ENCODE results near the gene TEDC1.

TEDC1 gene

GRCh38 chr14:105498430-105499255, 7.6 kb downstream of the TEDC1 start:
- DNase-seq: no peak

GRCh38 chr14:105499256-105500035, 8.4 kb downstream of the TEDC1 start:
- no peak for DNase-seq

GRCh38 chr14:105500036-105500725, 9.1 kb downstream of the TEDC1 start:
- DNase-seq: no peak

GRCh38 chr14:105500726-105501101, 9.7 kb downstream of the TEDC1 start:
- no peak for DNase-seq

GRCh38 chr14:105501504-105502291, 10.7 kb downstream of the TEDC1 start:
- DNase-seq: no peak

- DNase-seq: no peak
Observed at GRCh38 chr14:105502446-105503295, 11.6 kb downstream of the TEDC1 start.

GRCh38 chr14:105503296-105503640, 12.2 kb downstream of the TEDC1 start:
- no peak for DNase-seq

GRCh38 chr14:105503935-105504692, 13.1 kb downstream of the TEDC1 start:
- DNase-seq: no peak

GRCh38 chr14:105505101-105505500, 14.1 kb downstream of the TEDC1 start:
- DNase-seq: no peak

GRCh38 chr14:105507247-105507646, 16.2 kb downstream of the TEDC1 start:
- DNase-seq: no peak

- no peak for DNase-seq
Observed at GRCh38 chr14:105508069-105508468, 17.0 kb downstream of the TEDC1 start.

GRCh38 chr14:105508601-105509000, 17.6 kb downstream of the TEDC1 start:
- no peak for DNase-seq

- no peak for DNase-seq
Observed at GRCh38 chr14:105517096-105517495, 26.1 kb downstream of the TEDC1 start.

GRCh38 chr14:105519946-105520698, 29.1 kb downstream of the TEDC1 start:
- no peak for DNase-seq

GRCh38 chr14:105525326-105525725, 34.3 kb downstream of the TEDC1 start:
- DNase-seq: no peak

- DNase-seq: peak; percentile 17
Observed at GRCh38 chr14:105525861-105526775, 35.1 kb downstream of the TEDC1 start, which contains the start of gene TMEM121. TMEM121 (plus strand) TSS chr14:105526583; CDS start chr14:105528835, 2,252 bp downstream.

- DNase-seq: no peak
Observed at GRCh38 chr14:105526776-105527380, 35.8 kb downstream of the TEDC1 start.

- DNase-seq: no peak
Observed at GRCh38 chr14:105527381-105527825, 36.4 kb downstream of the TEDC1 start.

All from effector CD8-positive, alpha-beta T cell (primary cell).